ENCODE results near the gene ASCC1.

DNA sequence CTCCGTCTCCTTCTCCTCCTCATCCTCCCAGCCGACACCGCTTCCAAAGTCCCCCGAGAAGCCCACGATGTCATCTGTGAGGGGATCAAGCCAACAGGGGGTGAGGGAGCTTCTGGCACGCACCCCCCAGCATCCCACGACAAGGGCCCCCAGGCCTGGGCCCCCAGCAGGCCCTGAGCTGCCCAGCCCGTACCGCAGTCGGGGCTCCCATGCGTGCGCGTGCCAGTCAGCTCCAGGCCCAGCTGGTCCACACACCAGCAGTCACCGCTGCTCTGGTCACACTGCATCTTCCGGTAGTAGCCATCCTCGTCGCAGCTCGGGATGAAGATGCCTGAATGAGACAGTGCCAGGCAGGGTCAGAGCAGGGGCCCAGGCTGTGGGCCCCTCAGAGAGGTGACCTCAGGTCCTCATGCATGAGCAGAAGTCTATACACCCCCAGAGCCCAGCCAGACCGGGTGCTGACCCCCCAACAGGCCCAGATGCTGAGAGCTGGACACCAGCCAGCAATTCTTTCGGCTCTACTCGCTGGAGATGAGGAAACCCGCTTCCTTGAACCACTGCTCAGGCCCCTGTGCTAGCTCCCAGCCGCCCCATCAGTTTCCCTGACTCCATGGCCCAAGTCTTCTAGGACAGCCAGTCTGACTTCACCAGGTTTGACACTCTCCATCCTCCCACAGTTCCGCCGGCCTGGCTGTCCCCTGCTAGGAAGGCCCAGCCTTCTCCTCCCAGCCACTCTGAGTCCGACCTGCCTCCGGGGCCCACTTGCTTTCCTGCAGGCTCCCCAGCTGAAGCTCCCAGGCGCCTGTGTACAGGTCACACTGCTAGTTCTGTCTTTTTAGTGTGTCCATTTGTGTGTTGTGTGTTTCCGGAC lies 153.0 kb downstream of the ASCC1 start:
- TF ChIP-seq EP300 (IDR thresholded peaks at IDR 0.05; ENCODE audit: low read depth) (no peak), CTCF (IDR thresholded peaks at IDR 0.05) (no peak), POLR2A (IDR thresholded peaks at IDR 0.05) (no peak)
